Natural killer cell (primary cell): ENCODE measurements around the gene COL4A1. TPM values are rescaled to one million over a fixed set of nuclear protein-coding genes. Genes with fewer than 3 reads are reported as not detected.

Experiments
- ATAC-seq, 3 donors: fragments of 150-1000 bp in 2 of 3; fragments of 200-7000 bp in 1 of 3; cut with Tn5 transposase; 1 replicate in 1 of 3; 2 replicates in 2 of 3; pipeline ENCODE4 v1.10.0; 2021; ENCODE audit warnings: mild to moderate bottlenecking in 2 of 3, moderate library complexity in 2 of 3
- DNase-seq, 2 donors: peaks; one replicate each; pipeline versions ENCODE4 v3.0.0 to v3.0.0-alpha.2; 2013 to 2021; ENCODE audit warnings: mixed read lengths in 1 of 2
- H3K27ac ChIP-seq: one replicate; pipeline ENCODE4 v1.5.1; 2013; ENCODE audit warnings: mild to moderate bottlenecking, low read length
- H3K27me3 ChIP-seq: one replicate; pipeline ENCODE4 v1.6.1; 2013; ENCODE audit warnings: low read length; ENCODE audit not compliant: control insufficient read depth, insufficient read depth
- H3K36me3 ChIP-seq: one replicate; pipeline ENCODE4 v1.6.1; 2013; ENCODE audit warnings: low read length; ENCODE audit not compliant: control insufficient read depth, insufficient read depth
- H3K4me1 ChIP-seq: one replicate; pipeline ENCODE4 v1.6.1; 2013; ENCODE audit warnings: low read length; ENCODE audit not compliant: control insufficient read depth, insufficient read depth
- H3K4me3 ChIP-seq: one replicate; pipeline ENCODE4 v1.5.1; 2013; ENCODE audit warnings: low read length
- H3K9me3 ChIP-seq: one replicate; pipeline ENCODE4 v1.6.1; 2013; ENCODE audit warnings: low read length; ENCODE audit not compliant: control insufficient read depth, insufficient read depth
- H3K27ac Mint-ChIP-seq, 2 donors: one replicate each; pipeline ENCODE4 v1.8.0; 2022; ENCODE audit warnings: mild to moderate bottlenecking in 2 of 2, mixed read lengths in 2 of 2, moderate library complexity in 1 of 2
- H3K27me3 Mint-ChIP-seq, 2 donors: one replicate each; pipeline ENCODE4 v1.8.0; 2022; ENCODE audit warnings: low read depth in 2 of 2, mixed read lengths in 2 of 2
- H3K36me3 Mint-ChIP-seq: one replicate; pipeline ENCODE4 v1.8.0; 2022; ENCODE audit warnings: mixed read lengths
- H3K4me1 Mint-ChIP-seq, 2 donors: one replicate each; pipeline ENCODE4 v1.8.0; 2022; ENCODE audit warnings: mixed read lengths in 2 of 2
- H3K4me3 Mint-ChIP-seq: one replicate; pipeline ENCODE4 v1.8.0; 2022; ENCODE audit warnings: mild to moderate bottlenecking, moderate library complexity, mixed read lengths
- H3K9me3 Mint-ChIP-seq, 2 donors: one replicate each; pipeline ENCODE4 v1.8.0; 2022; ENCODE audit warnings: mixed read lengths in 2 of 2
- WGBS: methylation state at CpG from one replicate; pipeline ENCODE4 v1.1.7; 2013; ENCODE audit warnings: missing lambda C conversion rate; ENCODE audit not compliant: insufficient coverage; 5-methylcytosine and 5-hydroxymethylcytosine counted together
- intact Hi-C: fragments of 100-400 bp; cut with micrococcal nuclease; formaldehyde crosslinking; loops from one replicate; pipeline ENCODE4 v1.14.2; 2022
- total RNA-seq, 4 donors: library from RNA; stranded (reverse); fragments of 120-200 nt in 1 of 4; gene quantifications; one replicate each; pipeline versions ENCODE4 v1.2.3 to v1.2.4, GENCODE V29; 2013 to 2022
- TF ChIP-seq, protein P1 (sequence below): fragments of 200-600 bp; IDR thresholded peaks from one replicate; pipeline ENCODE4 v1.8.0; 2022; ENCODE audit warnings: antibody characterized with exemption

COL4A1 gene
- total RNA-seq, 3 donors from 2014 or later (not counting 1 experiment from before 2014, with no cell fraction given), result not detected

DNA sequence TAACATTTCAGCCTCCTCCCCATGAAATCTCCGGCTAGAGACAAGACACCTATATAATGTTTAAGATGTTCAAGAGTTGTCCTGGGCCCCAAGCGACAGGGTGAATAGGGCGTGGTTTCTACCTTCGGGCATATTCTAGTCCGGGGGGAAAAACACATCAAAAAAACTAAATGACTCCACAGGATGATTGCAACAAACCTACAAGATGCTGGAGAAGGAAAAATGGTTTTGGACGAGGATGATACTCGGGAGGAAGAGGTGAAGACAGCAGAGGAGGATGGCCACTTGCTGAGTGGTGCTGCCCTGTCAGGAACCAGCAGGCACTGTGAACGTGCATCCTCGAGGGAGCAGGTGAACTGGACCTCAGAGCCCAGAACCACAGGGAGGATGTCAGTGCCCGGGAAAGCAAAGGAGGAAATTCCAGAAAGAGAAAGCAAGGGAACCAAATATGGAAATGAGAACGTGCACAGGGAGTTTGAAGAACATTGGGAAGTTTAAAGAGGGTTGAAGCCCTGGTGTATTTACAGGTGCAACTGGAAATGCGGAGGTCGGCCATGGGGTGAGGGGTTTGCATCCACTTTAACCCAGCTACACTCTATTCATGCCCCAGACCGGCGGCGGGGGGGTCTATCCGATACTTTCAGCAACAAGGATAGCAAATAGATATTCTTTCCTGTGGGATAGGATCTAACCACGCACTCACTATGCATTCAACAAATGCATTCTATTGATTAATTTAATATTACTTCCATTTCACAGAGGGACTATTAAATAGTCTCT is 50.6 kb downstream of the COL4A1 start:
- no peaks in the 10 kb centered on the region for H3K36me3 Mint-ChIP-seq
- no peak for DNase-seq
- Histone ChIP-seq H3K9me3 (peaks cover 5% of the 10 kb centered on the region), H3K4me1 (no peaks in the 10 kb centered on the region), H3K36me3 (no peaks in the 10 kb centered on the region), H3K27me3 (no peaks in the 10 kb centered on the region), H3K27ac (no peak overlapping the region), H3K4me3 (no peak overlapping the region)
- TF ChIP-seq, protein P1, sequence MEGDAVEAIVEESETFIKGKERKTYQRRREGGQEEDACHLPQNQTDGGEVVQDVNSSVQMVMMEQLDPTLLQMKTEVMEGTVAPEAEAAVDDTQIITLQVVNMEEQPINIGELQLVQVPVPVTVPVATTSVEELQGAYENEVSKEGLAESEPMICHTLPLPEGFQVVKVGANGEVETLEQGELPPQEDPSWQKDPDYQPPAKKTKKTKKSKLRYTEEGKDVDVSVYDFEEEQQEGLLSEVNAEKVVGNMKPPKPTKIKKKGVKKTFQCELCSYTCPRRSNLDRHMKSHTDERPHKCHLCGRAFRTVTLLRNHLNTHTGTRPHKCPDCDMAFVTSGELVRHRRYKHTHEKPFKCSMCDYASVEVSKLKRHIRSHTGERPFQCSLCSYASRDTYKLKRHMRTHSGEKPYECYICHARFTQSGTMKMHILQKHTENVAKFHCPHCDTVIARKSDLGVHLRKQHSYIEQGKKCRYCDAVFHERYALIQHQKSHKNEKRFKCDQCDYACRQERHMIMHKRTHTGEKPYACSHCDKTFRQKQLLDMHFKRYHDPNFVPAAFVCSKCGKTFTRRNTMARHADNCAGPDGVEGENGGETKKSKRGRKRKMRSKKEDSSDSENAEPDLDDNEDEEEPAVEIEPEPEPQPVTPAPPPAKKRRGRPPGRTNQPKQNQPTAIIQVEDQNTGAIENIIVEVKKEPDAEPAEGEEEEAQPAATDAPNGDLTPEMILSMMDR, result no peak
- H3K27me3 Mint-ChIP-seq, result peaks cover 9 to 19% of the 10 kb centered on the region in 2 donors
- peak overlapping the region in 1 of 2 donors; percentile 83 for H3K27ac Mint-ChIP-seq
- 89% methylated on average over 15 of the region's 18 CpGs for WGBS
- H3K4me3 Mint-ChIP-seq, result no peak overlapping the region
- ATAC-seq, result no peak
- H3K9me3 Mint-ChIP-seq, result no peaks in the 10 kb centered on the region
- peaks cover 0 to 6% of the 10 kb centered on the region in 2 donors for H3K4me1 Mint-ChIP-seq
- intact Hi-C loops, result no loop called here

DNA sequence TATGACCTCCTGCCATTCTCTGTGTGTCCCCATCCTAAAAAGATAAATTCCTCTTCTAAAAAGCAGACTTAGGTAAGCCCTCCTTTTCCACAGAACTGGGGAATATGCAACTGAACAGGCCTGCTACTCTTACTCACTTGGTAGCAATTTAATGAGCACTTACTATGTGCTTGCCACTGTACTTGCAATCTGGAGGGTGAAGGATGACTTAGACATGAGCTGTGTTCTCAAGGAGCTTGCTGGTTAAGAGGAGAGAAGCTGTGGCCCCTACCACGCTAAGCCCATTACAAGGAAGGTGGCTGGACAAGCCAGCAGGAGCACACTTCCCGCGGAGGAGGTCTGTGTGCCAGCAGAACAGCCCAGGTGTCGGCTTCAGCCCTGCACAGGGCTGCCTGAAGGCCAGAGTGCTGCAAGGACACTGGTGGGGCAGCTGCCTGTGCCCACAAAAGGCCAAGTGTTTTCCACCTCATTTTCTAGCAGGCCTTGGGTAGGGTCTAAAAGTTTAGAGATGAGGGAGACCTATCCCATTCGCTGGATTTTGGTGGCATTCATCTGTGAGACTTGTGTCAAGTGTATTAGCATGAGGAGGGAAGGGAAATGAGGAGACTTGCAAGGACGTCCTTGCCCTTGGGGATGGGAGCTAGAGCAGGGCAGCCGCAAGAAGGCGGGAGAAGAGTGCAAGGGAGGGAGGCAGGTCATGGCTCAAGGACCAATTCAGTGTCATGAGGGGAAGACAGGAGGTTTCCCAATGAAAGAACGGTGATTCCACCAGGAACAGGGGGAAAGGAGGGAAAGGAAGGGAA is 52.0 kb downstream of the COL4A1 start:
- TF ChIP-seq, protein P1, result no peak
- Mint-ChIP-seq H3K27ac (peak overlapping the region; percentile 16 to 83), H3K4me1 (peaks cover 0 to 6% of the 10 kb centered on the region in 2 donors), H3K27me3 (peaks cover 12 to 18% of the 10 kb centered on the region in 2 donors), H3K36me3 (no peaks in the 10 kb centered on the region), H3K9me3 (no peaks in the 10 kb centered on the region), H3K4me3 (no peak overlapping the region)
- H3K4me1 ChIP-seq, result no peaks in the 10 kb centered on the region
- WGBS, result 62% methylated on average over 9 of the region's 9 CpGs
- no peak overlapping the region for H3K27ac ChIP-seq
- no peaks in the 10 kb centered on the region for H3K36me3 ChIP-seq
- ATAC-seq (no peak), DNase-seq (no peak)
- intact Hi-C loops, result no loop called here
- H3K4me3 ChIP-seq, result no peak overlapping the region
- peaks cover 5% of the 10 kb centered on the region for H3K9me3 ChIP-seq
- no peaks in the 10 kb centered on the region for H3K27me3 ChIP-seq

DNA sequence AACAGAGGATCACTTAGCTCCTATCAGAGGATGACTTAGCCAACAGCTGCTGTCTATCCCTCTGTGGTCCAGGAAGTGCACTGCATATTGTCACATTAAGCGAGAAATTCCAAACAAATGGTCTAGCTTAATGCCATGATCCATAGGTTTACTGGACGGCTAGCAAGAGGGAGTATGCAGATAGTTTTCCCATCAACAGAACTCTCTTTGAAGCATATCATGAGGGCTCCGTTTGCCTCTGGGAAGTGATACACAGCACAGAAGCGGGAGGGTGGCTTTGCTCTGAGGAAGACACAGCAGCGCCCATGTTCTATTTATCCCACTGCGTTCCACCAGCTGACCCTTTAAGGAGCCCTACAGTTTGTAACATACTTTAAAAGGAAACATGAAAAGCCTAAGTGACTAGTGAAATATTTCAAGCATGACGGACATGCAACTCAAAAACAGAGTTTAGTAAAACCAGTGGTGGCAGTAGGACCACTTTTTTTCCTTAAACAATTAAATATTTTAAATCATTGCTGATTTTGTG is 52.7 kb downstream of the COL4A1 start:
- TF ChIP-seq, protein P1, result no peak
- H3K4me1 ChIP-seq, result no peaks in the 10 kb centered on the region
- Mint-ChIP-seq H3K9me3 (no peaks in the 10 kb centered on the region), H3K27me3 (peaks cover 9 to 13% of the 10 kb centered on the region in 2 donors), H3K4me3 (no peak overlapping the region), H3K4me1 (peaks cover 0 to 6% of the 10 kb centered on the region in 2 donors), H3K36me3 (no peaks in the 10 kb centered on the region), H3K27ac (peak overlapping the region in 1 of 2 donors; percentile 16)
- H3K9me3 ChIP-seq, result peaks cover 5% of the 10 kb centered on the region
- H3K27me3 ChIP-seq, result no peaks in the 10 kb centered on the region
- intact Hi-C loops, result no loop called here
- ATAC-seq, result no peak
- no peak overlapping the region for H3K4me3 ChIP-seq
- no peak overlapping the region for H3K27ac ChIP-seq
- no peak for DNase-seq
- H3K36me3 ChIP-seq, result no peaks in the 10 kb centered on the region
- 90% methylated on average over 7 of the region's 7 CpGs for WGBS
